SK-N-SH treated with all-trans-retinoic acid at 6 μM for 48 hours (cell line): ENCODE data around the gene COQ2.

Experiments used
- ATAC-seq: fragments of 200-7000 bp; cut with Tn5 transposase; 3 replicates; pipeline ENCODE4 v1.9.1; 2020; ENCODE audit warnings: mild to moderate bottlenecking, moderate library complexity
- ARNTL ChIP-seq: fragments of 450-650 bp; formaldehyde crosslinking; IDR thresholded peaks from 2 replicates; pipeline ENCODE4 v1.5.0; 2020; ENCODE audit warnings: low read depth, mild to moderate bottlenecking, moderate library complexity, borderline replicate concordance
- BACH2 ChIP-seq: fragments of 250-450 bp; sonication (Bioruptor Pico); IDR thresholded peaks from 2 replicates; pipeline ENCODE4 v1.9.0; 2021; ENCODE audit warnings: mild to moderate bottlenecking, borderline replicate concordance
- CSDC2 ChIP-seq: fragments of 250-450 bp; sonication (Bioruptor Pico); IDR thresholded peaks from 2 replicates; pipeline ENCODE4 v1.5.0; 2020; ENCODE audit warnings: mild to moderate bottlenecking, moderate library complexity
- ESRRG ChIP-seq: fragments of 250-450 bp; sonication (Bioruptor Pico); IDR thresholded peaks from 2 replicates; pipeline ENCODE4 v1.6.1; 2021; ENCODE audit warnings: mild to moderate bottlenecking
- GLIS3 ChIP-seq: fragments of 250-450 bp; sonication (Bioruptor Pico); IDR thresholded peaks from 2 replicates; pipeline ENCODE4 v1.5.0; 2020; ENCODE audit warnings: mild to moderate bottlenecking, moderate library complexity
- OSR1 ChIP-seq: fragments of 250-450 bp; sonication (Bioruptor Pico); IDR thresholded peaks from 2 replicates; pipeline ENCODE4 v1.8.0; 2022; ENCODE audit warnings: moderate library complexity, mild to moderate bottlenecking, inconsistent platforms
- RARB ChIP-seq: fragments of 250-450 bp; sonication (Bioruptor Pico); IDR thresholded peaks from 2 replicates; pipeline ENCODE4 v1.8.0; 2021; ENCODE audit warnings: mild to moderate bottlenecking, moderate library complexity
- SNAI2 ChIP-seq: fragments of 250-450 bp; sonication (Bioruptor Pico); IDR thresholded peaks from 2 replicates; pipeline ENCODE4 v1.5.0; 2020; ENCODE audit warnings: mild to moderate bottlenecking, moderate library complexity
- TCF4 ChIP-seq: fragments of 250-450 bp; sonication (Bioruptor Pico); IDR thresholded peaks from 2 replicates; pipeline ENCODE4 v1.8.0; 2021; ENCODE audit warnings: mild to moderate bottlenecking, moderate library complexity, borderline replicate concordance
- TOX ChIP-seq: fragments of 250-450 bp; sonication (Bioruptor Pico); IDR thresholded peaks from 2 replicates; pipeline ENCODE4 v1.8.0; 2021; ENCODE audit warnings: mild to moderate bottlenecking, moderate library complexity, borderline replicate concordance
- ZFP3 ChIP-seq: fragments of 250-450 bp; sonication (Bioruptor Pico); IDR thresholded peaks from 2 replicates; pipeline ENCODE4 v1.5.0; 2020; ENCODE audit warnings: mild to moderate bottlenecking, moderate library complexity
- ZFP30 ChIP-seq: fragments of 450-650 bp; formaldehyde crosslinking; IDR thresholded peaks from 2 replicates; pipeline ENCODE4 v1.5.0; 2022; ENCODE audit warnings: mild to moderate bottlenecking, moderate library complexity
- ZNF70 ChIP-seq: fragments of 450-650 bp; formaldehyde crosslinking; IDR thresholded peaks from 2 replicates; pipeline ENCODE4 v1.5.0; 2020; ENCODE audit warnings: mild to moderate bottlenecking, moderate library complexity
- TF ChIP-seq, protein P1 (sequence below): fragments of 250-450 bp; sonication (Bioruptor Pico); IDR thresholded peaks from 2 replicates; pipeline ENCODE4 v1.5.0; 2020; ENCODE audit warnings: mild to moderate bottlenecking, moderate library complexity
- TF ChIP-seq, protein P2 (sequence below): fragments of 250-450 bp; sonication (Bioruptor Pico); IDR thresholded peaks from 2 replicates; pipeline ENCODE4 v1.8.0; 2021; ENCODE audit warnings: low read depth, mild to moderate bottlenecking, moderate library complexity, borderline replicate concordance
- TF ChIP-seq, protein P3 (sequence below): fragments of 250-450 bp; sonication (Bioruptor Pico); IDR thresholded peaks from 2 replicates; pipeline ENCODE4 v1.5.1; 2021; ENCODE audit warnings: mild to moderate bottlenecking, moderate library complexity

The COQ2 gene

DNA sequence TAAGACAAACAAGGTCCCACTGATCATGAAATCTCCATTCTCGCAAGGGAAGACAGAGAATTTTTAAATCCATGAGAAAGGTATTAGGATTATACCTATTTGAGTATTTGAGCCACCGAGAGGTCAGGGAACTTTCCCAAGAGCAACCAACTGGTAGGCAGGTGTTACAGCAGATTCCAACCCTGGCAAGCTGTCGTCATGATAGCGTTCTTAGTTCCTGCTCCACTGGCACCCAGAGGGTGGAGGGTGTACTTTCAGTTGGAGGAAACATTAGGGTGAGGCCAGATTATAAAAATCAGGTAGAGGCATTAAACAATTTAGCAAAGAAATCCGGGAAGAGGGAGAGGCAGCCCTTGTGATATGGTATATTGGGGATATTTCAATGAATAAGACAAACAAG lies 23.3 kb downstream of the COQ2 start:
- no peak for ATAC-seq

DNA sequence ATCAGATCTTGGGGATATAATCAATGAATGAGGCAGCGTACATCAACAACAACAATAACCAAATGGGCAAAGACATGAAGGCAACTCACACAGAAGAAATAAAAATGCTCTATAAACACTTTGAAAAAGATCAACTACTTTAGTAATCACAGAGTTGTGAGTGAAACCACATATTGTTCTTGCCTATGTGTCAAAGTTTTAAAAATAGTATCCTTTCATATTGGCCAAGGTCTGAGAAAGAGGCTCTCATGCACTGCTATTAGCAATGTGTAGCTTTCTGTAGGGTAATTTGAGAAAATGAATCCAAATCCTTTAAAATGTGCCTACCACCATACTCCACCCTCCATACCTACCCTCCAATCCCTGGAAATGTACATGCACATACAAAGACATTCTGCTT lies 25.0 kb downstream of the COQ2 start:
- TF ChIP-seq TOX (CRISPR knock-in tag) (no peak), ZNF70 (CRISPR knock-in tag) (no peak), CSDC2 (no peak), SNAI2 (CRISPR knock-in tag) (no peak), ZFP3 (CRISPR knock-in tag) (no peak), ESRRG (no peak)
- TF ChIP-seq, protein P1, sequence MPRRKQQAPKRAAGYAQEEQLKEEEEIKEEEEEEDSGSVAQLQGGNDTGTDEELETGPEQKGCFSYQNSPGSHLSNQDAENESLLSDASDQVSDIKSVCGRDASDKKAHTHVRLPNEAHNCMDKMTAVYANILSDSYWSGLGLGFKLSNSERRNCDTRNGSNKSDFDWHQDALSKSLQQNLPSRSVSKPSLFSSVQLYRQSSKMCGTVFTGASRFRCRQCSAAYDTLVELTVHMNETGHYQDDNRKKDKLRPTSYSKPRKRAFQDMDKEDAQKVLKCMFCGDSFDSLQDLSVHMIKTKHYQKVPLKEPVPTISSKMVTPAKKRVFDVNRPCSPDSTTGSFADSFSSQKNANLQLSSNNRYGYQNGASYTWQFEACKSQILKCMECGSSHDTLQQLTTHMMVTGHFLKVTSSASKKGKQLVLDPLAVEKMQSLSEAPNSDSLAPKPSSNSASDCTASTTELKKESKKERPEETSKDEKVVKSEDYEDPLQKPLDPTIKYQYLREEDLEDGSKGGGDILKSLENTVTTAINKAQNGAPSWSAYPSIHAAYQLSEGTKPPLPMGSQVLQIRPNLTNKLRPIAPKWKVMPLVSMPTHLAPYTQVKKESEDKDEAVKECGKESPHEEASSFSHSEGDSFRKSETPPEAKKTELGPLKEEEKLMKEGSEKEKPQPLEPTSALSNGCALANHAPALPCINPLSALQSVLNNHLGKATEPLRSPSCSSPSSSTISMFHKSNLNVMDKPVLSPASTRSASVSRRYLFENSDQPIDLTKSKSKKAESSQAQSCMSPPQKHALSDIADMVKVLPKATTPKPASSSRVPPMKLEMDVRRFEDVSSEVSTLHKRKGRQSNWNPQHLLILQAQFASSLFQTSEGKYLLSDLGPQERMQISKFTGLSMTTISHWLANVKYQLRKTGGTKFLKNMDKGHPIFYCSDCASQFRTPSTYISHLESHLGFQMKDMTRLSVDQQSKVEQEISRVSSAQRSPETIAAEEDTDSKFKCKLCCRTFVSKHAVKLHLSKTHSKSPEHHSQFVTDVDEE: no peak
- TF ChIP-seq, all 23 proteins: peak for 0
- no peak for ATAC-seq

More for the DNA sequence above, 23.3 kb downstream of the COQ2 start:
- TF ChIP-seq TOX (CRISPR knock-in tag): no peak
- no peak for TF ChIP-seq CSDC2
- TF ChIP-seq, all 23 proteins: peak for 0

DNA sequence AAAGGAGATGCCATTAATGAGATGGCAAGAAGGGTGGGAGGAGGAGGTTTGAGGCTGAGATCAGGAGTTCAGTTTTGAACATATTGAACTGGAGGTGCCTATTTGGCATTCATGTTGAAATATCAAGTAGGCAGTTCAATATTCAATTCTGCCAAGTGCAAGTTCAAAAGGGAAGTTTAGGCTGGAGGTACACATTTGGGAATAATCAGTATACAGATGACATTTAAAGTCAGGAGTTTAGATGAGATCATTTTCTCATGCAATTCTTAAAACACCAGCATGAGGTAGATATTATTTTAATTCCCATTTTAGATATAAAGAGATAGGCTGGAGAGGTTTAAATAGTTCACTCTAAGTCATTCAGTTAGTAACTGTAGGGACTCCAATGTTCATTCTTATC lies 26.1 kb downstream of the COQ2 start:
- TF ChIP-seq ZFP3 (CRISPR knock-in tag): no peak
- no peak for TF ChIP-seq OSR1 (CRISPR knock-in tag)
- no peak for TF ChIP-seq CSDC2
- TF ChIP-seq GLIS3 (CRISPR knock-in tag): no peak
- TF ChIP-seq ZFP30 (CRISPR knock-in tag): no peak
- TF ChIP-seq TCF4 (CRISPR knock-in tag): no peak
- TF ChIP-seq, protein P1: no peak
- TF ChIP-seq, protein P2, sequence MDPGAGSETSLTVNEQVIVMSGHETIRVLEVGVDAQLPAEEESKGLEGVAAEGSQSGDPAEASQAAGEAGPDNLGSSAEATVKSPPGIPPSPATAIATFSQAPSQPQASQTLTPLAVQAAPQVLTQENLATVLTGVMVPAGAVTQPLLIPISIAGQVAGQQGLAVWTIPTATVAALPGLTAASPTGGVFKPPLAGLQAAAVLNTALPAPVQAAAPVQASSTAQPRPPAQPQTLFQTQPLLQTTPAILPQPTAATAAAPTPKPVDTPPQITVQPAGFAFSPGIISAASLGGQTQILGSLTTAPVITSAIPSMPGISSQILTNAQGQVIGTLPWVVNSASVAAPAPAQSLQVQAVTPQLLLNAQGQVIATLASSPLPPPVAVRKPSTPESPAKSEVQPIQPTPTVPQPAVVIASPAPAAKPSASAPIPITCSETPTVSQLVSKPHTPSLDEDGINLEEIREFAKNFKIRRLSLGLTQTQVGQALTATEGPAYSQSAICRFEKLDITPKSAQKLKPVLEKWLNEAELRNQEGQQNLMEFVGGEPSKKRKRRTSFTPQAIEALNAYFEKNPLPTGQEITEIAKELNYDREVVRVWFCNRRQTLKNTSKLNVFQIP (CRISPR knock-in tag): no peak
- ATAC-seq: no peak

DNA sequence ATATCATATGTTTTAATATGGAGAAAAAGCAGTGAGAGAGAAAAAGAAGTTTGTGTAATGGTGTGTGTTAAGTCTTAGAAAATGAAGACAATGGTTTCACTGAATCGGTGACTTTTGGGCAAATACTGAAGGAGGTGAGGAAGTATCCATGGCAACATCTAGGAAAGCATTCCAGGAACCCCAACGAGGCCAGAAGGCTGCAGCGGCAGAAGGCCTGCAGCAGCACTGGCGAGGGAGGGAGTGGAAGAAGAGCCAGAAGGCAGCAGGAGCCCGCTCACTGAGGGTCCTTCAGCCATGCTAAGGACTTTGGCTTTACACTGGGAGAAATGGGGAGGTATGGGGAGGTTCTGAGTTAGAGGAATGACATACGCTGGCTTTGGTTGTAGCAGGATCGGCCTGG lies 26.8 kb downstream of the COQ2 start:
- TF ChIP-seq, protein P2 (CRISPR knock-in tag): no peak
- TF ChIP-seq ZNF70 (CRISPR knock-in tag) (no peak), CSDC2 (no peak), SNAI2 (CRISPR knock-in tag) (no peak), TCF4 (CRISPR knock-in tag) (no peak), ARNTL (no peak), GLIS3 (CRISPR knock-in tag) (no peak), BACH2 (CRISPR knock-in tag) (no peak), RARB (no peak)
- TF ChIP-seq, protein P3, sequence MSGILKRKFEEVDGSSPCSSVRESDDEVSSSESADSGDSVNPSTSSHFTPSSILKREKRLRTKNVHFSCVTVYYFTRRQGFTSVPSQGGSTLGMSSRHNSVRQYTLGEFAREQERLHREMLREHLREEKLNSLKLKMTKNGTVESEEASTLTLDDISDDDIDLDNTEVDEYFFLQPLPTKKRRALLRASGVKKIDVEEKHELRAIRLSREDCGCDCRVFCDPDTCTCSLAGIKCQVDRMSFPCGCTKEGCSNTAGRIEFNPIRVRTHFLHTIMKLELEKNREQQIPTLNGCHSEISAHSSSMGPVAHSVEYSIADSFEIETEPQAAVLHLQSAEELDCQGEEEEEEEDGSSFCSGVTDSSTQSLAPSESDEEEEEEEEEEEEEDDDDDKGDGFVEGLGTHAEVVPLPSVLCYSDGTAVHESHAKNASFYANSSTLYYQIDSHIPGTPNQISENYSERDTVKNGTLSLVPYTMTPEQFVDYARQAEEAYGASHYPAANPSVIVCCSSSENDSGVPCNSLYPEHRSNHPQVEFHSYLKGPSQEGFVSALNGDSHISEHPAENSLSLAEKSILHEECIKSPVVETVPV (CRISPR knock-in tag): no peak
- ATAC-seq: no peak
